NCI-H345 treated with DMSO at 0.1 percent for 48 hours (cell line): ENCODE results near the gene IL20RA.
A peak's percentile ranks its signal among the peaks of the same experiment; 100 is the strongest.
"Not testable (repeated sequence)": the region's sequence is repeated elsewhere in the genome, so short reads cannot be mapped to it uniquely, and the experiment has no call there.

ENCODE experiments used
- DNase-seq: peaks from one replicate; lab custom pipeline; 2025; ENCODE audit not compliant: unreplicated experiment; lab: John Stamatoyannopoulos, UW

IL20RA gene

GRCh38 chr6:137044366-137045221 is at the start of gene IL20RA:
IL20RA (minus strand) TSS chr6:137044965; CDS start chr6:137044728, 237 bp downstream.
- no peak for DNase-seq

GRCh38 chr6:137093183-137094069 is 48.7 kb upstream of the IL20RA start:
- DNase-seq: no peak

DNA sequence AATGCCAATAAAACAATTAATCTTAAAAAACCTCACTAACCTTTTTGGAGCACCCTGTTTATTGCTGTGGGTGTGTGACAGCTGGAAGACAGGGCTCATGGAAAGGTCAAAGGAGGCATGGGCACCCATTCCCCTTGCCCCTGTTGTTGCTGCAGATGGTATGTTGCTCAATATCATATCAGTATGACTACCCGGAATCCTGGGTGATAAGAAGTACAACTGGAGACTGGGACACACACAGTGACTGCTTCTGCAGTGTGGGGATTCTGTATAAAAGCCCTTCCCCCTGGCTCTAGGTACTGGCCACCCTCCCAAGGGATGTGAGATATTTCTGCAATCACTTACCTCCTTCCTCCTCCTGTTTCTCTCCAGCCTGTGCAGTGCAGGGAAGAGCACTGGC is 47.3 kb upstream of the IL20RA start:
- DNase-seq: no peak

DNA sequence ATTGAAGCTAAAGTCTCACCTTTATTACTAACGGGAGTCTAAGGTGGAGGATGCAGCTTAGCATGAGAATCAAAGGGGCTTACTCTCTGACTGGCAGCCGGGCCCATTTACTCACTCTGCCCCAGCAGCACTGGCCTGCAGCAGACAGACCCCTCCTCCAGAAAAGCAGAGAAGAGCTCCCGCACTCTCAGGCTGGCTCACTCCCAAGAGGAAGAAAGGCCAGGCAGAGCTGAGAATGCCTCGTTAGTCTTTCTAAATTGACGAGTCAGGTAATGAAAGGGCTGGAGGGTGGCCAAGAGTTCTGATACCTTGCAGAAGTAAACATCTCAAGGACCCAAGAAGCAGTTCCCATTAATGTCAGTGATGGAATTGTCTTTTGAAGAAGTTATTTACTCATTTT is 44.5 kb upstream of the IL20RA start:
- DNase-seq: no peak

DNA sequence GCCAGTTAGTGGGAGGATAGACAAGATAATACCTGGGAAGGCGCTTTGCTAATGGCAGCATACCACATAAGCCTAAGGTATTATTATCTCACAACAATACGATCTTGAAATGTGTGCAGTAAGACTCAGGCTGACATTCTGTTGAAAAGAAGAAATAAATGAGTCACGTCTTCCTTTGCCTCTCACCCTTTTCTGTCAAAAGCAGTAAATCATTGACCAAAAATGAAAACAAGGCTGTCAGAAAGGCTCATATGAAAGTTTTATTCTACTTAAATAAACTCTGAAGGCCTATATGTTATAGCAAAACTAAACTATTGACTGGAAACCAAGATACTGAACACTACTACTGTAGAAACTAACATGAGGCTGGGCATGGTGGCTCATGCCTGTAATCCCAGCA is 43.1 kb upstream of the IL20RA start:
- no peak for DNase-seq

- DNase-seq: no peak
Measured at GRCh38 chr6:137086031-137086430, 41.3 kb upstream of the IL20RA start.

GRCh38 chr6:137084865-137085617 is 40.3 kb upstream of the IL20RA start:
- no peak for DNase-seq

- DNase-seq: no peak
Measured at GRCh38 chr6:137084090-137084489, 39.3 kb upstream of the IL20RA start.

DNA sequence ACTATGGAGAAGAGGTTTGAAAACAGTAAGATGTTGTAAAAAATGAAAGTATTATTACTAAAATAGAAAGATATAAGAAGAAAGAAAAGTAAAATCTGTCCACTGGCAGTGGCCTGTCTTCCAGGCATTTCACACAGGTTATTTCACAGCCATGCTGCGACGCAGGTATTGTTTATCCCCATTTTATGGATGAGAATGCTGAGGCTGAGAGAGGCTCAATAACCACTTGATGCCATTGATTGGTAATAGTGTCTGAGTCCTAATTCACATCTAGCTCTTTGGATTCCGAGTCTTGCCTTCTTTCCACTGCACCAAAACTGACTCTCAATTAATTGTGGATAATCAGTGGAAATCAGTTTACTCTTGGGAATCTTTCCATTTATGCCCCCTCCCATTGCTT is 37.2 kb upstream of the IL20RA start:
- no peak for DNase-seq

DNA sequence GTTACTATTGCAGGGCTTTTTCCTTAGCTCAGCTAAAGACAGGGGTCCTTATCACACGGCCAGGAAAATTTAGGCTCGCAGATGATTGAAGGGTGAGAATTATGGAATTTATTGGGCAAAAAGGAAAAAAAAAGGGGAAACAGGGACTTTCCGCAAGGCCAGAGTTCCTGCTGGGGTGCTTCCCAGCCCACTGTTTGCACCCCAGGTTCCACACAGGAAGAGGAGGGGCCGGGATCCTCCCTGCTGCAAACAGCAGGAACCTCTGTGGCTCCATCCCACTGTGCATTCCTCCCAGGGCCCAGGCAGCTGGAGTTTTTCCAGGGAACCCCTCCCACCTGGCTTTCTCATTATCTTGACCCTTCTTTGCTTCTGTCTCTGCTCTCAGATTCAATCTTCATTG is 35.9 kb upstream of the IL20RA start:
- DNase-seq: no peak

- DNase-seq: peak; percentile 59
Measured at GRCh38 chr6:137076277-137077068, 31.7 kb upstream of the IL20RA start.

DNA sequence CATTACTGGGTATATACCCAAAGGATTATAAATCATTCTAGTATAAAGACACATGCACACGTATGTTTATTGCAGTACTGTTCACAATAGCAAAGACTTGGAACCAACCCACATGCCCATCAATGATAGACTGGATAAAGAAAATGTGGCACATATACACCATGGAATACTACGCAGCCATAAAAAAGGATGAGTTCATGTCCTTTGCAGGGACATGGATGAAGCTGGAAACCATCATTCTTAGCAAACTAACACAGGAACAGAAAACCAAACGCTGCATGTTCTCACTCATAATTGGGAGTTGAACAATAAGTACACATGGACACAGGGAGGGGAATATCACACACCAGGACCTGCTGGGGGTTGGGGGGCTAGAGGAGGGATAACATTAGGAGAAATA is 31.0 kb upstream of the IL20RA start:
- DNase-seq: not testable (repeated sequence)

- DNase-seq: no peak
Measured at GRCh38 chr6:137070303-137070702, 25.5 kb upstream of the IL20RA start.

DNA sequence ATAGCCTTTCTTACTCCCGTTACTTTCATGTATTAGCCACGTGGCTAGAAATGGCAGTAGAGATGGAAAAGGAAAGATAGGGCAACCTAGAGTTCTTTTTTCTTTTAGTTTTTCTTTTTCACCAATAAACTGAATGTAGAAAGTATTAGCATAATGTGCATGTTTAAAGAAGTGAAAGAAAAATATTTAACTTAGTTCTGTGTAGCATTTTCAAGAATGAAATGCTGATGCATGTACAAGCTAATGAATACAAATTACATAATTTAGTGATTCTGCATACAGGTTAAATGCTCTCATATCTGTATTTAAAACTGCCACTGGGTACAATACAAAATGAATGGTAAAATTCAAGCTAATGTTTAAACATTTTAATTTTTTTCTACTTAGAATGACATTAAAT is 22.6 kb upstream of the IL20RA start:
- no peak for DNase-seq

DNA sequence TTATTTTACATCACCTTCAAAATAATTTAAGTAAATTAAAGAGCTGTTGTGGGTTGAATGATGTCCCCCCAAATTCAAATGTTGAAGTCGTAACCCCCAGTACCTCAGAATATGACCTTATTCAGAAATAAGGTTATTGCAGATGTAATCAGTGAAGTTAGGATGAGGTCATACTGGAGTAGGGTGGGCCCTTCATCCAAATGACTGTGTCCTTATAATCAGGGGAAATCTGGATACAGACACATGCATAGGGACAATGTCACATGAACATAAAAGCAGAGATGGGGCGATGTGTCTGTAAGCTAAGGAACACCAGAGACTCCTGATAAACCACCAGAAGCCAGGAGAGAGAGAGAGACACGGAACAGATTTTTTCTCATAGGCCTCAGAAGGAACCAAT is 13.3 kb upstream of the IL20RA start:
- DNase-seq: no peak

- no peak for DNase-seq
Measured at GRCh38 chr6:137056121-137056880, 11.5 kb upstream of the IL20RA start.

GRCh38 chr6:137051790-137052472 is 7.2 kb upstream of the IL20RA start:
- no peak for DNase-seq

- DNase-seq: no peak
Measured at GRCh38 chr6:137049095-137049494, 4.3 kb upstream of the IL20RA start.

DNA sequence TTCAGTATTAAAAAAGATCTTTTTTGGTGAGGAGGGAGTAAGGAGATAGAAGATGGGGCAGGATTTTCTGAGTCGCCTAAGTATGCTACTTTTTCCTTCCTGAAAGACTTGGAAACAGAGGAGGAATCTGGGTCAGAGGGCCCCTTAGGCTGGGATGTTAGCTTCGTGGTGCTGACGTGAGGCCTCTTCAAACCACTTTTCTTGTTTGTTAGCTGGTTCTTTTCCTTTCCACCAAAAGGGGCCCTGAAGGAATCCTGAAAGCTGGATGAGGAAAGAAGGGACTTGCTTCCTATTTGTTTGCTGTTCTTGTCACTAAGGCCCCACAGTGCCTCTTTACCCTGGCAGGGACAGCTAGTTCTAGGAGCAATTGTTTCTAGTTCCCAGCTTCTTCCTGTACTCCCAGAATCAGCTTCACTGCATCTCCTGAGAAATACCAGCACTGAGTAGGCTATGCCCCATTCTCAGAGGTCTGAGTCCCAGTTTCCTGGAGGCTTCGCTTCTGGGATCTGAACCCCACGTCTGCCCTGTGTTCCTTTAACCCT is 2.2 kb upstream of the IL20RA start:
- no peak for DNase-seq
